ENCODE results near the gene CDRT15L2.
"Not testable (repeated sequence)": the region's sequence is repeated elsewhere in the genome, so short reads cannot be mapped to it uniquely, and the experiment has no call there.

- TF ChIP-seq CTCF (IDR thresholded peaks at IDR 0.05 in 8 of 11, conservative IDR thresholded peaks at IDR 0.05 in 3 of 11); POLR2AphosphoS5 (IDR thresholded peaks at IDR 0.05): not testable (repeated sequence)
These were observed 30.0 kb downstream of the CDRT15L2 start for GRCh38 chr17:20609490-20609889.
